ENCODE results near the gene KCNAB1.

DNA sequence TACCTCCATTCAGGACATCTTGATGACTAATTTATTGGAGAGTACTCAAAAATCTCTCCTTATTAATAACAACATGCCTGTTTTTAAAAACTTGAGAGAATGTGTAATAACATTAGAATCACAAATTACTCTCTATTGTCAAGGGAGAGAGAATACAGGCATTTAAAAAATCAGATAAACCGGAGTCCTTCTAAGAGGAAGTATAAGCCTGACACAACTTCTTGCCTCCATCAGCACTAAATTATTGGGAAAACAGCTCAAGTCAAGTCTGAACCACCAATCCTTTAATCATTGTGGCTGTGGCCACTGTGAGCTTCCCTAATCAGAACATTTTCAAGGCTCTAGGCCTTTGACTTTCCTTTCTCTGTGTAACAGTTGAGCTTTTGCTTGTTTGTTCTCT is 396.6 kb downstream of the KCNAB1 start:
- TF ChIP-seq YY1 (IDR thresholded peaks at IDR 0.05; ENCODE audit: low read depth, low read length) (no peak), SIX5 (IDR thresholded peaks at IDR 0.05; ENCODE audit: low read depth, low read length) (no peak), JUND (IDR thresholded peaks at IDR 0.05; ENCODE audit: low read length) (no peak), POLR2AphosphoS5 (IDR thresholded peaks at IDR 0.05; ENCODE audit: low read depth, low read length) (no peak), TAF1 (IDR thresholded peaks at IDR 0.05; ENCODE audit: low read depth, low read length) (no peak)
- TF ChIP-seq, protein P1, sequence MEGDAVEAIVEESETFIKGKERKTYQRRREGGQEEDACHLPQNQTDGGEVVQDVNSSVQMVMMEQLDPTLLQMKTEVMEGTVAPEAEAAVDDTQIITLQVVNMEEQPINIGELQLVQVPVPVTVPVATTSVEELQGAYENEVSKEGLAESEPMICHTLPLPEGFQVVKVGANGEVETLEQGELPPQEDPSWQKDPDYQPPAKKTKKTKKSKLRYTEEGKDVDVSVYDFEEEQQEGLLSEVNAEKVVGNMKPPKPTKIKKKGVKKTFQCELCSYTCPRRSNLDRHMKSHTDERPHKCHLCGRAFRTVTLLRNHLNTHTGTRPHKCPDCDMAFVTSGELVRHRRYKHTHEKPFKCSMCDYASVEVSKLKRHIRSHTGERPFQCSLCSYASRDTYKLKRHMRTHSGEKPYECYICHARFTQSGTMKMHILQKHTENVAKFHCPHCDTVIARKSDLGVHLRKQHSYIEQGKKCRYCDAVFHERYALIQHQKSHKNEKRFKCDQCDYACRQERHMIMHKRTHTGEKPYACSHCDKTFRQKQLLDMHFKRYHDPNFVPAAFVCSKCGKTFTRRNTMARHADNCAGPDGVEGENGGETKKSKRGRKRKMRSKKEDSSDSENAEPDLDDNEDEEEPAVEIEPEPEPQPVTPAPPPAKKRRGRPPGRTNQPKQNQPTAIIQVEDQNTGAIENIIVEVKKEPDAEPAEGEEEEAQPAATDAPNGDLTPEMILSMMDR (IDR thresholded peaks at IDR 0.05; ENCODE audit: control extremely low read depth in 1 of 3, insufficient read depth in 1 of 3, low read depth in 1 of 3, low read length in 3 of 3): no peak

Data from H1 (cell line).